Fibroblast of mammary gland (primary cell): ENCODE results near the gene RPL4.

Experiments used
- DNase-seq: peaks from one replicate; pipeline ENCODE4 v3.0.0-alpha.2; 2010; ENCODE audit warnings: low read depth
- H3K4me3 ChIP-seq: 2 replicates; pipeline ENCODE4 v1.5.1; 2011; ENCODE audit warnings: low read depth, mild to moderate bottlenecking, low read length, moderate library complexity; ENCODE audit not compliant: control insufficient read depth
- TF ChIP-seq, protein P1 (sequence below): conservative IDR thresholded peaks from 2 replicates; pipeline ENCODE4 v1.5.1; 2011; ENCODE audit warnings: low read depth, low read length, inconsistent platforms; ENCODE audit not compliant: control insufficient read depth, insufficient read depth

Gene RPL4

DNA sequence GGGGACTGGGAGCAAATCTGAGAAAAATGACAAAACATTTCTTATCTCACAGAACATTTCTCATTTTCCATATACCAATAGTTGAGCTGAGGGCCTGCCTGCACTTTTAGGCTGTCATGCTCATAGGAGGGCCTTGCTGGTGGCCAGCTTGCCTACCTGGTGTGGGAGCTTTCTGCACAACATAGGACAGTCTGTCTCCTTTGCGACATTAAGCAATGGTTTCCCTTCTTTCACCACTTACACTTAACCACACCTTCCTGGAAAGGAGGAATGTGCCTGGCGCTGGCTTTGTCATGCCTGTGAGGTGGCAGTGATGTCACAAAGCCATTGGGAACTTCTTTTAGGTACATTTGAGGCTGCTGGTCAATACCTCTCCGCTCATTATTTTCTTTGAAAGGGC lies 12.8 kb downstream of the RPL4 start:
- H3K4me3 ChIP-seq: no peak overlapping the region
- TF ChIP-seq, protein P1, sequence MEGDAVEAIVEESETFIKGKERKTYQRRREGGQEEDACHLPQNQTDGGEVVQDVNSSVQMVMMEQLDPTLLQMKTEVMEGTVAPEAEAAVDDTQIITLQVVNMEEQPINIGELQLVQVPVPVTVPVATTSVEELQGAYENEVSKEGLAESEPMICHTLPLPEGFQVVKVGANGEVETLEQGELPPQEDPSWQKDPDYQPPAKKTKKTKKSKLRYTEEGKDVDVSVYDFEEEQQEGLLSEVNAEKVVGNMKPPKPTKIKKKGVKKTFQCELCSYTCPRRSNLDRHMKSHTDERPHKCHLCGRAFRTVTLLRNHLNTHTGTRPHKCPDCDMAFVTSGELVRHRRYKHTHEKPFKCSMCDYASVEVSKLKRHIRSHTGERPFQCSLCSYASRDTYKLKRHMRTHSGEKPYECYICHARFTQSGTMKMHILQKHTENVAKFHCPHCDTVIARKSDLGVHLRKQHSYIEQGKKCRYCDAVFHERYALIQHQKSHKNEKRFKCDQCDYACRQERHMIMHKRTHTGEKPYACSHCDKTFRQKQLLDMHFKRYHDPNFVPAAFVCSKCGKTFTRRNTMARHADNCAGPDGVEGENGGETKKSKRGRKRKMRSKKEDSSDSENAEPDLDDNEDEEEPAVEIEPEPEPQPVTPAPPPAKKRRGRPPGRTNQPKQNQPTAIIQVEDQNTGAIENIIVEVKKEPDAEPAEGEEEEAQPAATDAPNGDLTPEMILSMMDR: no peak
- DNase-seq: no peak

DNA sequence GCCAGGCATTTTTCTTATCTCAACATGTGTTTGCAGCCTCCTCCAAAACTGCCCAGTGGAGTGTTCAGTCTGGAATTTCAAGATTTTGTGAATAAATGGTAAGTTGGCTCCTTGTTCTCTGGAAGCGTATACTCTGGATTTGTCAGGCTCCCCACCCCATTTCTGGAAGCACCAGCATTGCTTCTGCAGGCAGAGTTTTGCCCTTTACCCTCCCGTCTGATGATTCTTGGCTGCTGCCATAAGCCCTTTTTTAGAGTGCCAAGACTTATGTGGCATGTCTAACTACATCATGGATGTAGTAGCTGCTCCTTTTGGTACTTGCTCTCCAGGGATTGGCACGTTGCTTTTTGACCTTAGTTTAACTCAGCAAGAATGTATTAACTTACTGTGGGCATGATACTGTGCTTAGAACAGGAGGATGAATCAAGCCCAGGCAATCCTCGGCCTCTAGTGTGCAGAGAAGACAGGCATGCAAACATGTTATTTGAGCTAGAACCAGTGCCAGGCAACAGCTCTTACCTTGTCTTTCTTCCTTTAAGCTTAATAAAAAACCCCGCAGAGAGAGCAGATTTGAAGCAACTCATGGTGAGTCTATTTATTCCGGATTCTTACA lies 15.4 kb downstream of the RPL4 start:
- TF ChIP-seq, protein P1: no peak
- no peak overlapping the region for H3K4me3 ChIP-seq
- no peak for DNase-seq

DNA sequence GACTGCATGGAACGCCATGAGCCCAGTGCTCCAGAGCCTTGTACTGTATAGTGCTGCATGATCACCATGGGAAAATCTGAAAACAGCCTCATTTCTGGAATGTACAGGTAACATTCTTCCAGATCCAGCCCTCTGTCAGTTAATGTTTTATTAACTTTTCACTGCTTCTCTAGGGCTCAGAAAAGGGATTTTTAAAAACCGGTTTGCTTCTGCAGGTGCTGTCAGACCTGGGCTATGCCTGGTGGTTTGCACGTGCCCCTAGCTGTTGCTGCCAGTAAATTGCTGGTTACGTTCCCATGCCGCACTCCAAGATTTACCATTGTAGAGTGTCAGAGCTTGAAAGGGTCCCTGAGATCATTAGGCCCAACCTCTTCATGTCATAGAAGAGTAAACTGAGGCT lies 16.1 kb downstream of the RPL4 start:
- TF ChIP-seq, protein P1: no peak
- no peak overlapping the region for H3K4me3 ChIP-seq
- no peak for DNase-seq

DNA sequence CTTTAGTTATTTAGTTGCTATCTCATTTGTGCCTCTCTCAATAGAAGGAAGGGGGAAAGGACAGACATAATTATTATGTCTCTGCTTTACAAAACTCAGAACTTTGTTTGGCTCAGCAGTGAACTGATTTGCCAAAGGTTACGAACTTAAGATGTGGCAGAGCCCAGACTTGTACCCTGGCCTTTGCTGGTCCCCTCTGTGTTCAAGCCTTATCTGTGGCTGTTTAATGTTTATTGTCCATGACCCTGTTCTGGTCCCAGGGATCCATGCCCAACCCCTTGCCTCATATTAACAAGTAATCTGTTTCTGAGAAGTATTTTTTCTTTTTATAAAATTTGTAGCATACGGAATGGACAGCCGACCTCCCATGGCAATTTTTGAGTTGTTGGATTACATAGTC lies 17.8 kb downstream of the RPL4 start:
- TF ChIP-seq, protein P1: no peak
- no peak for DNase-seq
- H3K4me3 ChIP-seq: no peak overlapping the region

DNA sequence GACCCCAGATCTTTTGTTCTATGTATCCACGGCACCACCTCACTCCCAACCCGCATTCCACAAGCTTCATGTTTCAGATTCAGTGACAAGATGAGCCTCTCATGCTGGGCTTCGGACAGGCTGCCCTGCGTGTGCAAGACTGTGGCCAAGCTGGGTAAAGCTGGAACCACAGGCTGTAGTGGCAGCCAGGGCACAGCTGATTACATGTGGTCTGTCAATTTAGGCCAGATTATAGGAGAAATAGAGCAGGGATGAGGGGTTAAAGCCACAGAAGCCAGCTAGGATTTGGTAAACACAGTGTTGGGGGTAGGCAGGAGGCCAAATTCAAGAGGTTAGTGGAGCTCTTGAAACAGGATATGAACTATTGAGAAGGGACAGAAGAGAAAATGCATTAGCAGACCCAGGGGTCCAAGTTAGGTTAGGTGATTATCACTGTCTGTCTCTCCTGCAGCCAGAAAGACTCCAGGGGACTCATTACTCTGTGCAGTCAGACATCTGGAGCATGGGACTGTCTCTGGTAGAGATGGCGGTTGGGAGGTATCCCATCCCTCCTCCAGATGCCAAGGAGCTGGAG lies 20.0 kb downstream of the RPL4 start:
- TF ChIP-seq, protein P1: no peak
- no peak for DNase-seq
- H3K4me3 ChIP-seq: no peak overlapping the region

GRCh38 chr15:66483131-66483566 lies 21.5 kb downstream of the RPL4 start:
- no peak overlapping the region for H3K4me3 ChIP-seq
- peak; percentile 68 for DNase-seq
- TF ChIP-seq, protein P1: no peak
